NCI-H345 treated with DMSO at 0.1 percent for 48 hours (cell line): ENCODE measurements around the gene ATP10A.
"Not testable (repeated sequence)": the region's sequence is repeated elsewhere in the genome, so short reads cannot be mapped to it uniquely, and the experiment has no call there.

Source experiments
- DNase-seq: peaks from one replicate; lab custom pipeline; 2025; ENCODE audit not compliant: unreplicated experiment; lab: John Stamatoyannopoulos, UW

ATP10A gene

GRCh38 chr15:25776071-25776746 is 86.9 kb downstream of the ATP10A start:
- no peak for DNase-seq

DNA sequence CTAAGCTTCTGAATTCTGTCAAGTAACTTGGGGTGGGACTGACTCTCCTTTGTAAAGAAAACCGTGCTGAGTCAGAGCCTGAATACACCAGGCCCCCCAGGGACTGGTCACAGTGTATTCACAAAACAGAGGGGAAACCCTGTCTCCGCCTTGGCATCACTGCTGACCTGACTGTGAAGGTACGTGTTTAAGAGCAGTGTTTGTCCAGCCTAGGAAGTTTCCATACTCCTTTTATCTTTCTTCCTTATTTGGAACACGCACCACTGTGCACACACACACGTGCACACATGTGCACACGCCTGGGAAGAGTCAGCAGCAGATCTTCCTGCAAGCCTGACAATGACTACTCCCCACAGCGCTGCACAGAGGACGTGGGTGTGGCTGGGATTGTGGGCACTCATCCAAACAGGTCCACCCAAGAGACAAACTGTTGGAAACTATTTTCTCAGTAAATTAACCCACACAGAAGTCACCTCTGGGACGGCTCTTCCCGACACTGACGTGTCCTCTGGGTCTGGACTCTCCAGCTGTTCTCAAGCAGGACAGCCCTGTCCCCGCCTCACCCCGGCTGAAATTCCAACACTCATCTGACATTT is 87.7 kb downstream of the ATP10A start:
- no peak for DNase-seq

- no peak for DNase-seq
These were observed 88.3 kb downstream of the ATP10A start for GRCh38 chr15:25774871-25775270.

- DNase-seq = no peak
These were observed 89.9 kb downstream of the ATP10A start for GRCh38 chr15:25773248-25773647.

DNA sequence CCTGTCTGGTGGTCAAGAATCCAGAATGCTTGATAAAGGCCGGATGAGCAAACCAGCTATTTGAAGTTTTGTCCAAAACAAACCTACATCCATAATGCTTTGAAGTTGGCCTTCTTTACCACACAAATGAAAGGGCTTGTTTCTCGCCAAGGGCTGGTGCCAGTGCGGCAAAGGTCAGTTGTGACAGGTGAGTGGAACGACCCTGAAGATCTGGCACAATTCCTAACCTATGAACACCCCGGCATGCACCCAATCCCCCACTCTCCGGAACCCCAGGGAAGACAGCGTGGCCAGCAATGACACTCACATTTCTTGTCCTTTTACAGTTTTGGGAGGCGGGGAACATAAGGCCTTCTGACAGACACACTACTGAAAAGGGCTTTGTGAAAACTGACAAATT is 90.6 kb downstream of the ATP10A start:
- no peak for DNase-seq

GRCh38 chr15:25771736-25772135 is 91.4 kb downstream of the ATP10A start:
- not testable (repeated sequence) for DNase-seq

- DNase-seq = no peak
These were observed 91.8 kb downstream of the ATP10A start for GRCh38 chr15:25771338-25771706.

DNA sequence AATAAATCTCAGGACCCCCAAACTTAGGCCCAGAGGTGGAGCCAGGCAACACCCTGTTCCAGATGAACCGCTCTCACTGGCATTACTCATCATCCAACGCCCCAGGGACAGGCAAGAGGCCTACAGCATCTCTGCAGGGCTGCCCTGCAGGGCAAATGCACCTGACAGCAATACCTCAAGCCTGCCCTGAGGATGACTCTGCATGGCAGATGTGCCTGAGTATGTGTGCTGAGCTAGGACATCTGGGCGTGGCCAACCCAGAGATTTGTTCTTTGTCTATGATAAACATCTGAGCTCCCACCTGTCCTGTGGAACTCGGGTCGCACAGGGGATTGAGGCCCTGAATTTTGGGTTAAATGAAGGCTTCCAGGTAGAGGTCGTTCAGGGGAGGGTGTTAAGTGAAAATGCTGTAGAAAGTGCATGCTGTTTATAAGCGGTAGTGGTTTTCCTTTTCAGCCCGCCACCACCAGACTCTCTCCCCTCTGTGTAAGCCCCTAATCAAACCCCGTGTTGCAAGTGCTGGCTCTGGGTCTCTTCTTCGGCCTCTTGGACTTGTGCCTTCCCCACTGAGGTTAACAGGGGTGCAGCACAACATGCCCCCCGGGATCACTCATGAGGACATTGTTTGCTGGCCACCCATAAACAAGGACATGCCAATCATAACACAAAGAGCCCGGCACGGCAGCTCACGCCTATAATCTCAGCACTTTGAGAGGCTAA is 92.3 kb downstream of the ATP10A start:
- no peak for DNase-seq

- DNase-seq = no peak
These were observed 93.1 kb downstream of the ATP10A start for GRCh38 chr15:25770031-25770430.

DNA sequence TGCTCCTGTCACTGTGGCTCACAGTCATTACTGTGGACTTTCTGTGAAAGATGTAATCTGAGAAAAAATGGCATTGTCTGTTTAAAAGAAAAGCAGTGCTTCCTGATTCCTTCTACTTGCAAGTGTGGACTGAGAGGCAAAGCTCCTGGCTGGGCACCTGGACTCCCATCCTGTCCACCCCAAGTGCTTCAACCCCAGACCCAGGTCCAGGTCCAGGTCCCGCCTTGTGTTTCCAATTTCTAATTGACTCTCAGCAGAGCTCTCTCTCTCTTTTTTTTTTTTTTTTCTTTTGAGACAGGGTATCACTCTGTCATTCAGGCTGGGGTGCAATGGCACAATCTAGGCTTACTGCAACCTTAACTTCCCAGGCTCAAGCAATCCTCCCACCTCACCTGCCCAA is 94.9 kb downstream of the ATP10A start:
- no peak for DNase-seq

- DNase-seq = no peak
These were observed 95.6 kb downstream of the ATP10A start for GRCh38 chr15:25767356-25768151.

- DNase-seq = no peak
These were observed 96.7 kb downstream of the ATP10A start for GRCh38 chr15:25766417-25766816.

GRCh38 chr15:25764980-25765735 is 98.0 kb downstream of the ATP10A start:
- no peak for DNase-seq

- no peak for DNase-seq
These were observed 99.2 kb downstream of the ATP10A start for GRCh38 chr15:25763954-25764353.

GRCh38 chr15:25763331-25763751 is 99.8 kb downstream of the ATP10A start:
- DNase-seq = no peak

GRCh38 chr15:25761971-25762662 is 101.0 kb downstream of the ATP10A start:
- no peak for DNase-seq

- no peak for DNase-seq
These were observed 103.7 kb downstream of the ATP10A start for GRCh38 chr15:25759421-25759820.

GRCh38 chr15:25758612-25759011 is 104.5 kb downstream of the ATP10A start:
- DNase-seq = not testable (repeated sequence)

DNA sequence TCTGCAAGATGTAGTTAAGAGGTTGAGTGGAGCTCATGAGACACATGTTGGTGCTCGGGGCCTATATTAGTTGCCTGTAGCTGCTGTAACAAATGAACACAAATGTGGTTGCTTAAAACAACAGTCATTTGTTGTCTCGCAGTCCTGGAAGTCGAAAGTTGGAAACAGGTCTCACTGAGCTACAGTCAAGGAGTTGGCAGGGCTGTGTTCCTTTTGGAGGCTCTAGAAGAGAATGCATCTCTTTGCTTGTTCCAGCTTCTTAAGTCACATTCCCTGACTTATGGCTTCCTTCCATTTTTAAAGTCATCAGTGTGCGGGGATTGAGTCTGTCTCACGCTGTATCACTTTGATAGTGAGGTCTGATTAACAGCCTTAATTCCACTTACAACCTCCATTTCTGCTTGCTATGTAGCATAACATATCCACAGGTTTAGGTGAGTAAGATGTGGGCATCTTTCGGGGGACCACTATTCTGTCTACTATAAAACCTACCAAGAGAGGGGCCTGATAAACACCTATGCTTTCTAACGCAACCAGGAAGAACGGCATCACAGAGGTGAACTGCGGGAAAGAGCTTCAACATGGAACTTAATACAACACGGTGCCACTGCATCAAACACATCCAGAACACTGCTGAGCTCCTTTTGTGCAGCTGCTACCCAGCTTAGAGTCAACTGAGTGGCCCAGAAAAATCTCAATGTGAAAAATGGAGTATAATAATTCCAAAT is 119.4 kb downstream of the ATP10A start:
- DNase-seq = no peak
